DOHH2 (cell line): Measurements from ENCODE around the gene MTCL1.

Experiments
- H3F3A ChIP-seq: fragments of 200-600 bp; sonication (generic), shearing (Covaris generic); 2 replicates; pipeline ENCODE4 v1.6.0; 2016; ENCODE audit warnings: antibody characterized with exemption, mild to moderate bottlenecking; ENCODE audit not compliant: control insufficient read depth, insufficient read depth
- H3K27ac ChIP-seq: fragments of 200-600 bp; sonication (generic); 2 replicates; pipeline ENCODE4 v1.5.1; 2014; ENCODE audit warnings: low read depth, mild to moderate bottlenecking, low read length, moderate library complexity
- H3K27me3 ChIP-seq: fragments of 200-600 bp; sonication (generic); 2 replicates; pipeline ENCODE4 v1.6.1; 2014; ENCODE audit warnings: mild to moderate bottlenecking, low read length, mixed read lengths; ENCODE audit not compliant: control insufficient read depth
- H3K36me3 ChIP-seq: fragments of 200-600 bp; sonication (generic); 2 replicates; pipeline ENCODE4 v1.6.1; 2014; ENCODE audit warnings: mild to moderate bottlenecking, low read length, moderate library complexity, mixed read lengths; ENCODE audit not compliant: control insufficient read depth
- H3K4me1 ChIP-seq: fragments of 200-600 bp; sonication (generic); 2 replicates; pipeline ENCODE4 v1.6.1; 2014; ENCODE audit warnings: mild to moderate bottlenecking, low read length, mixed read lengths; ENCODE audit not compliant: control insufficient read depth
- H3K4me2 ChIP-seq: fragments of 200-600 bp; sonication (generic); 2 replicates; pipeline ENCODE4 v1.6.0; 2014; ENCODE audit warnings: mild to moderate bottlenecking, low read length, moderate library complexity
- H3K4me3 ChIP-seq: fragments of 200-600 bp; sonication (generic); 2 replicates; pipeline ENCODE4 v1.5.1; 2014; ENCODE audit warnings: mild to moderate bottlenecking, low read length, mixed read lengths
- H3K79me2 ChIP-seq: fragments of 200-600 bp; sonication (generic); 2 replicates; pipeline ENCODE4 v1.6.1; 2014; ENCODE audit warnings: mild to moderate bottlenecking, low read length, mixed read lengths; ENCODE audit not compliant: control insufficient read depth
- H3K9me2 ChIP-seq: fragments of 200-600 bp; sonication (generic); replicated peaks from 2 replicates; pipeline ENCODE4 v1.6.1; 2014; ENCODE audit warnings: mild to moderate bottlenecking, low read length, mixed read lengths; ENCODE audit not compliant: control insufficient read depth
- H3K9me3 ChIP-seq: fragments of 200-600 bp; sonication (generic); 2 replicates; pipeline ENCODE4 v1.6.1; 2014; ENCODE audit warnings: antibody characterized with exemption, low read length, mixed read lengths; ENCODE audit not compliant: control insufficient read depth, insufficient read depth
- H4K20me1 ChIP-seq: fragments of 200-600 bp; sonication (generic); 2 replicates; pipeline ENCODE4 v1.6.0; 2014; ENCODE audit warnings: low read depth, mild to moderate bottlenecking, antibody characterized with exemption, low read length, moderate library complexity; ENCODE audit not compliant: control insufficient read depth, insufficient read depth
- EZH2phosphoT487 ChIP-seq: fragments of 200-600 bp; sonication (generic); IDR thresholded peaks from 2 replicates; pipeline ENCODE4 v1.6.1; 2017; ENCODE audit warnings: borderline replicate concordance, mild to moderate bottlenecking, antibody characterized with exemption, low read length, moderate library complexity, mixed read lengths
- TF ChIP-seq, protein P1 (sequence below): fragments of 200-600 bp; sonication (generic); IDR thresholded peaks from one replicate; pipeline ENCODE4 v1.5.1; 2014; ENCODE audit warnings: antibody characterized with exemption, mild to moderate bottlenecking, low read depth, low read length; ENCODE audit not compliant: poor library complexity, severe bottlenecking

The MTCL1 gene

DNA sequence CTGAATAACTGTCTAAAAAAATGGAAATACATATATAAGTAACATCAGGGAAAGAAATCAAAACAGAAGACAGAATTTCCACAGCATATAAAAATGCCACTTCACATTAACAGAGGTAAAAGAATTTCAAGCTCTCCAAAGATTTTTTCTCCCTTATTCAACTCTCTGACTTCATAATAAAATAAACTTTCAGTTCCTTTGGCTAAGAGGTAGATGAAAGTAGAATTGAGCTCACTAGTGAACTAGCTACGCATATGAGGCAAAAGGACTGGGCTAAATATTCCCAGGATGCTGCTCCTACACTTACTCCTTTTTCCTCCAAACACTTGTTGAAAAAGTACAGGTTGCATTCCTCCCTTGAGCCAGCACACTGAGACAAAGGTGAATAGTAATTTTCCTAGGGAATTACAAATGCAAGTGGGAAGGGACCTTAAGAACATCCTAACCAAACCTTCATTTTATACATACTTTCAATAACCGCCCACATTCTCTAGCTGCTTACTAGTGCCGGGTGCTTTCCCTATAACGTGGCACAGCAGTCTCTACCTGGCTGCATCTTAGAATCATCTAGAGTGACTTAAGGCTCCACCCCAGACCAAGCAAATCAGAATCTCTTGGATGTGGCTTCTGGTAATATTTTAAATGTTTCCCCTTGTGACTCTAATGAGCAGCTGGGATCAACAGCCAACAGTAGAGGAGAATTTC lies 136.6 kb downstream of the MTCL1 start:
- H3K27me3 ChIP-seq = no peaks in the 10 kb centered on the region
- no peaks in the 10 kb centered on the region for H3K4me1 ChIP-seq
- H3K4me2 ChIP-seq = no peak overlapping the region
- H3F3A ChIP-seq = no peaks in the 10 kb centered on the region
- no peaks in the 10 kb centered on the region for H3K79me2 ChIP-seq
- H3K4me3 ChIP-seq = no peak overlapping the region
- no peak overlapping the region for H3K27ac ChIP-seq
- H3K9me3 ChIP-seq = peaks cover 8% of the 10 kb centered on the region; the same call in 1 of the 2 replicates
- no peaks in the 10 kb centered on the region for H4K20me1 ChIP-seq
- no peak for TF ChIP-seq EZH2phosphoT487
- TF ChIP-seq, protein P1, sequence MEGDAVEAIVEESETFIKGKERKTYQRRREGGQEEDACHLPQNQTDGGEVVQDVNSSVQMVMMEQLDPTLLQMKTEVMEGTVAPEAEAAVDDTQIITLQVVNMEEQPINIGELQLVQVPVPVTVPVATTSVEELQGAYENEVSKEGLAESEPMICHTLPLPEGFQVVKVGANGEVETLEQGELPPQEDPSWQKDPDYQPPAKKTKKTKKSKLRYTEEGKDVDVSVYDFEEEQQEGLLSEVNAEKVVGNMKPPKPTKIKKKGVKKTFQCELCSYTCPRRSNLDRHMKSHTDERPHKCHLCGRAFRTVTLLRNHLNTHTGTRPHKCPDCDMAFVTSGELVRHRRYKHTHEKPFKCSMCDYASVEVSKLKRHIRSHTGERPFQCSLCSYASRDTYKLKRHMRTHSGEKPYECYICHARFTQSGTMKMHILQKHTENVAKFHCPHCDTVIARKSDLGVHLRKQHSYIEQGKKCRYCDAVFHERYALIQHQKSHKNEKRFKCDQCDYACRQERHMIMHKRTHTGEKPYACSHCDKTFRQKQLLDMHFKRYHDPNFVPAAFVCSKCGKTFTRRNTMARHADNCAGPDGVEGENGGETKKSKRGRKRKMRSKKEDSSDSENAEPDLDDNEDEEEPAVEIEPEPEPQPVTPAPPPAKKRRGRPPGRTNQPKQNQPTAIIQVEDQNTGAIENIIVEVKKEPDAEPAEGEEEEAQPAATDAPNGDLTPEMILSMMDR = no peak
- H3K9me2 ChIP-seq = no peaks in the 10 kb centered on the region
- no peaks in the 10 kb centered on the region for H3K36me3 ChIP-seq

- Histone ChIP-seq H3K4me1 (no peaks in the 10 kb centered on the region), H3K79me2 (no peaks in the 10 kb centered on the region), H3F3A (no peaks in the 10 kb centered on the region), H3K36me3 (no peaks in the 10 kb centered on the region), H3K9me2 (no peaks in the 10 kb centered on the region), H3K4me2 (no peak overlapping the region), H4K20me1 (no peaks in the 10 kb centered on the region), H3K9me3 (peaks cover 5% of the 10 kb centered on the region; the same call in 1 of the 2 replicates), H3K4me3 (no peak overlapping the region), H3K27ac (no peak overlapping the region), H3K27me3 (no peaks in the 10 kb centered on the region)
- no peak for TF ChIP-seq EZH2phosphoT487
- TF ChIP-seq, protein P1 = no peak
These were observed 137.2 kb downstream of the MTCL1 start for GRCh38 chr18:8842506-8842905.

GRCh38 chr18:8843005-8843404 lies 137.6 kb downstream of the MTCL1 start:
- no peak overlapping the region for H3K4me3 ChIP-seq
- peaks cover 2% of the 10 kb centered on the region; the same call in 1 of the 2 replicates for H3K9me3 ChIP-seq
- H4K20me1 ChIP-seq = no peaks in the 10 kb centered on the region
- H3K4me1 ChIP-seq = no peaks in the 10 kb centered on the region
- no peaks in the 10 kb centered on the region for H3K79me2 ChIP-seq
- H3K27me3 ChIP-seq = no peaks in the 10 kb centered on the region
- no peak overlapping the region for H3K4me2 ChIP-seq
- H3F3A ChIP-seq = no peaks in the 10 kb centered on the region
- no peaks in the 10 kb centered on the region for H3K9me2 ChIP-seq
- no peak overlapping the region for H3K27ac ChIP-seq
- TF ChIP-seq, protein P1 = no peak
- TF ChIP-seq EZH2phosphoT487 = no peak
- no peaks in the 10 kb centered on the region for H3K36me3 ChIP-seq
